HUES64 (cell line): Measurements from ENCODE around the gene XCR1.
"Not testable (repeated sequence)": the region's sequence is repeated elsewhere in the genome, so short reads cannot be mapped to it uniquely, and the experiment has no call there.

Experiments
- H3K27ac ChIP-seq: 2 replicates; pipeline ENCODE4 v1.7.0; 2013; ENCODE audit warnings: low read depth, low read length, inconsistent platforms
- H3K27me3 ChIP-seq: 2 replicates; pipeline ENCODE4 v1.6.1; 2013; ENCODE audit warnings: mild to moderate bottlenecking, low read length; ENCODE audit not compliant: insufficient read depth
- H3K36me3 ChIP-seq: 2 replicates; pipeline ENCODE4 v1.6.1; 2013; ENCODE audit warnings: mild to moderate bottlenecking, low read length; ENCODE audit not compliant: insufficient read depth
- H3K4me1 ChIP-seq: 2 replicates; pipeline ENCODE4 v1.6.1; 2013; ENCODE audit warnings: mild to moderate bottlenecking, low read length, moderate library complexity; ENCODE audit not compliant: insufficient read depth
- H3K4me3 ChIP-seq: 2 replicates; pipeline ENCODE4 v1.5.1; 2013; ENCODE audit warnings: mild to moderate bottlenecking, low read length, moderate library complexity
- H3K9ac ChIP-seq: 2 replicates; pipeline ENCODE4 v1.6.1; 2013; ENCODE audit warnings: mild to moderate bottlenecking, low read depth, low read length
- H3K9me3 ChIP-seq: 2 replicates; pipeline ENCODE4 v1.6.1; 2013; ENCODE audit warnings: low read depth, low read length; ENCODE audit not compliant: insufficient read depth
- WGBS: fragments of 150-250, 120-280 bp; methylation state at CpG from one replicate; pipeline ENCODE4 v1.1.7; 2013; ENCODE audit warnings: missing lambda C conversion rate; 5-methylcytosine and 5-hydroxymethylcytosine counted together

The XCR1 gene

GRCh38 chr3:46061108-46061720, 33.9 kb upstream of the XCR1 start:
- Histone ChIP-seq H3K4me3 (no peak overlapping the region), H3K4me1 (no peaks in the 10 kb centered on the region), H3K27me3 (no peaks in the 10 kb centered on the region), H3K36me3 (no peaks in the 10 kb centered on the region), H3K9ac (no peak overlapping the region), H3K27ac (no peak overlapping the region), H3K9me3 (no peaks in the 10 kb centered on the region)
- 92% methylated on average over 3 of the region's 3 CpGs for WGBS

DNA sequence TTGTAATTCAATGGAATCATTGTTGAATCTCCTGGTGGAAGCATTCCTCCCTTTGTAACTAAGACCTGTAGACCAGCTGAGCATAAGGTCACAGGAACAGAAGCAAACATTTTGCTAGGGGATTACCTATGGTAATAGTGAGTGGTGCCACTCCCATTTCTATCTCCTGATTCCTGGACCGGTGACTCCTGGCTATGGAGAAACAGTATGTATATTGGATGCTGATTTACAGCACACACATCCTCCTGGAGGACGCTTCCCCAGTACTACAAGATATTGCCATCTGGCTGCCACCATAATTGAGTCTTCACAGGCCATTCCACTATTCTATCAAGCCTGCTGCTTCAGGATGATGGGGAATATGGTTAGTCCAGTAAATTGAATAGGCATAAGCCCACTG, 33.3 kb upstream of the XCR1 start:
- no peaks in the 10 kb centered on the region for H3K4me1 ChIP-seq
- H3K4me3 ChIP-seq: no peak overlapping the region
- no peak overlapping the region for H3K9ac ChIP-seq
- H3K36me3 ChIP-seq: no peaks in the 10 kb centered on the region
- WGBS: 79% methylated on average over 2 of the region's 2 CpGs
- H3K27ac ChIP-seq: no peak overlapping the region
- no peaks in the 10 kb centered on the region for H3K27me3 ChIP-seq
- H3K9me3 ChIP-seq: no peaks in the 10 kb centered on the region

- no peaks in the 10 kb centered on the region for H3K27me3 ChIP-seq
- no peak overlapping the region for H3K27ac ChIP-seq
- H3K4me1 ChIP-seq: no peaks in the 10 kb centered on the region
- H3K9me3 ChIP-seq: no peaks in the 10 kb centered on the region
- H3K4me3 ChIP-seq: no peak overlapping the region
- H3K36me3 ChIP-seq: no peaks in the 10 kb centered on the region
- H3K9ac ChIP-seq: no peak overlapping the region
- 95% methylated on average over 1 of the region's 3 CpGs for WGBS
Observed at GRCh38 chr3:46059432-46059831, 32.1 kb upstream of the XCR1 start.

- Histone ChIP-seq H3K4me1 (no peaks in the 10 kb centered on the region), H3K36me3 (no peaks in the 10 kb centered on the region), H3K4me3 (no peak overlapping the region), H3K9ac (no peak overlapping the region), H3K9me3 (no peaks in the 10 kb centered on the region), H3K27me3 (no peaks in the 10 kb centered on the region), H3K27ac (no peak overlapping the region)
- 83% methylated on average over 1 of the region's 1 CpG for WGBS
Observed at GRCh38 chr3:46058981-46059380, 31.7 kb upstream of the XCR1 start.

GRCh38 chr3:46057716-46058115, 30.4 kb upstream of the XCR1 start:
- H3K27ac ChIP-seq: no peak overlapping the region
- H3K36me3 ChIP-seq: no peaks in the 10 kb centered on the region
- H3K4me3 ChIP-seq: no peak overlapping the region
- no peaks in the 10 kb centered on the region for H3K27me3 ChIP-seq
- H3K9ac ChIP-seq: no peak overlapping the region
- WGBS: 91% methylated on average over 3 of the region's 3 CpGs
- H3K9me3 ChIP-seq: no peaks in the 10 kb centered on the region
- no peaks in the 10 kb centered on the region for H3K4me1 ChIP-seq

- no peaks in the 10 kb centered on the region for H3K9me3 ChIP-seq
- H3K4me1 ChIP-seq: no peaks in the 10 kb centered on the region
- no peak overlapping the region for H3K4me3 ChIP-seq
- H3K36me3 ChIP-seq: no peaks in the 10 kb centered on the region
- no peak overlapping the region for H3K9ac ChIP-seq
- no peak overlapping the region for H3K27ac ChIP-seq
- H3K27me3 ChIP-seq: no peaks in the 10 kb centered on the region
- 90% methylated on average over 2 of the region's 2 CpGs for WGBS
Observed at GRCh38 chr3:46056686-46057085, 29.4 kb upstream of the XCR1 start.

DNA sequence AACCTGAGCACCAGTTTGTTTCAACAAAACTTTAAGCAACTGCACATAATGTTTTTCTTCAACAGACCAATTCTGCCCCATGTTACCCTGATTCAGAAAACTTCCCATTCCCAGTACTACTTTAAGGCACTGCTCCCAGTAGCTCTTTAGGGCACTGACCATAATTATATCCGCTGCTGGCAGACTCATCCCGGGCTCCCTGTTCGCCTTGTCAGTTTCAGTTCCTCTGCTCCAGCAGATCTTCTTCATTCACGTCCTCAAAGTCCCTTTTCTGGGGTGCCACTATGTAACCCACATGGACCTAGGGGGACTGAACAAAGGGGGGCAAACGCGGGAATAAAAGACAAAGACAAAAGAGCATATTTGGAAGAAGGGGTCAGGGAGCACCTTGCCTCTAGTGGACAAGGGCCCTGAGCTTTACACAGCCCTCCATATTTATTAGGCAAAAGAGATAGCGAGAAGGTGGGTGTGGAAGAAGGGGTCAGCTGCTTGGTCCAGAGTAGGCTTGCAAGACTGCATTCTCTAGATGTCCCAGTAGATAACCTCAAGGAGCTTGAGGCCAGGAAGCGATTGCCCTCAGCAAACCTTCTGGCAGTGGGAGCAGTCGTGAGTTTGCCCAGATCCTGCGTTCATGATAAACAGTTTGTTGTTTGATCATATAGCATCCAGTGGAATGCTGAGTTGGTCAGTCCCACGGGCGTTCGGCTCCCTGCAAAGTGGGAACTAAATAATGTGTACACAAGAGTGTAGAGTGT, 26.7 kb upstream of the XCR1 start:
- not testable (repeated sequence) for H3K27ac ChIP-seq, H3K9me3 ChIP-seq, H3K27me3 ChIP-seq, H3K9ac ChIP-seq, H3K4me1 ChIP-seq, H3K4me3 ChIP-seq, H3K36me3 ChIP-seq
- WGBS: 92% methylated on average over 13 of the region's 13 CpGs

- H3K9ac ChIP-seq, H3K9me3 ChIP-seq, H3K36me3 ChIP-seq, H3K27ac ChIP-seq, H3K27me3 ChIP-seq, H3K4me1 ChIP-seq, H3K4me3 ChIP-seq: not testable (repeated sequence)
- 87% methylated on average over 8 of the region's 8 CpGs for WGBS
Observed at GRCh38 chr3:46053265-46053664, 26.0 kb upstream of the XCR1 start.

- WGBS: 95% methylated on average over 8 of the region's 8 CpGs
- Histone ChIP-seq H3K27me3 (no peaks in the 10 kb centered on the region), H3K4me1 (no peaks in the 10 kb centered on the region), H3K9me3 (no peaks in the 10 kb centered on the region), H3K4me3 (no peak overlapping the region), H3K9ac (no peak overlapping the region), H3K36me3 (no peaks in the 10 kb centered on the region), H3K27ac (no peak overlapping the region)
Observed at GRCh38 chr3:46052531-46052930, 25.2 kb upstream of the XCR1 start.

DNA sequence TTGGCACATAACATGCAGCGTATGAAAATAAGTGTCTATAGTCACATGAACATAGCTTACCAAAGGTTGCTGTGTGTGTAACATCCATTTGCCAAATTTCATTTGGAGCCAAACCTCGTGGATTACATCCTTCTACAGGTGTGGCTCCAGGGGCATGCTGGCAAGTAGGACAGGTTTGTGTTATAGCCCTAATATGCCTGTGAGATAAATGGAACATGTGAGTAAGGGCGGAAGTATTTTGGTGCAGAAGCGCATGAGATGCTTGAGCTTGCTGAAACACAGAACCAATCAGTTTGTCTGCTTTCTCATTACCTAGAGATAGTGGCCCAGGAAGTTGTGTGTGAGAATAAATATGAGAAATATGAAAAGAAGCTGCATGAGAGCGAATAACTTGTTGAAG, 21.8 kb upstream of the XCR1 start:
- Histone ChIP-seq H3K27me3 (no peaks in the 10 kb centered on the region), H3K36me3 (no peaks in the 10 kb centered on the region), H3K27ac (no peak overlapping the region), H3K4me1 (no peaks in the 10 kb centered on the region), H3K9ac (no peak overlapping the region), H3K9me3 (no peaks in the 10 kb centered on the region), H3K4me3 (no peak overlapping the region)
- 91% methylated on average over 5 of the region's 5 CpGs for WGBS

- 93% methylated on average over 5 of the region's 5 CpGs for WGBS
- H3K4me1 ChIP-seq, H3K4me3 ChIP-seq, H3K27ac ChIP-seq, H3K9ac ChIP-seq, H3K9me3 ChIP-seq, H3K27me3 ChIP-seq, H3K36me3 ChIP-seq: not testable (repeated sequence)
Observed at GRCh38 chr3:46046231-46046630, 18.9 kb upstream of the XCR1 start.

DNA sequence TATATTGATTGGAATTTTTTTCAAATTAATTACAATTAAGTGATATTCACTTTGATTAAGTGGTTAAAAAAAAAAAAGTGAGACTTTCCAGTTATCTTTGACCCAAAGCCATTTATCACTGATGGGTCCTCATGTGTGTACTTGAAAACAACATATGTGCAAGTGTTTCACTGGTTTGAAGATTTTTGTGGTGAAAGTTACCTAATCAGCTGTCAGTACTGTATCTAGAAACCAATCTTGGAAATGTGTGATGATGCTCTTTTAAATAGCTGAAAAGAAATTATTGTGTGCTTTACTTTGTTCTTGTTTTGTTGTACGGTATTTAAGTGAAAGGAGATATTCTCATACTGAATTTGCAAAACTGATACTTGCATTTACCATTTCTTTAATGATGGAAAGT, 11.6 kb upstream of the XCR1 start:
- Histone ChIP-seq H3K4me3 (no peak overlapping the region), H3K9me3 (0 out of 2 replicates have a peak, but pooled peaks cover 3% of the 10 kb centered on the region), H3K36me3 (no peaks in the 10 kb centered on the region), H3K4me1 (no peaks in the 10 kb centered on the region), H3K27me3 (no peaks in the 10 kb centered on the region), H3K27ac (no peak overlapping the region), H3K9ac (no peak overlapping the region)
- 100% methylated on average over 1 of the region's 1 CpG for WGBS
